Tibial artery (tissue), 4 donors: ENCODE measurements around the gene DUT.

Experiments used
- DNase-seq, 2 donors: peaks; one replicate each; pipeline ENCODE4 v3.0.0-alpha.2; 2019
- H3K27ac ChIP-seq, 2 donors: fragments of 200-600 bp; sonication (generic) in 1 of 2; 1 replicate in 1 of 2; 2 replicates in 1 of 2; pipeline ENCODE4 v1.5.1; 2018 to 2019; ENCODE audit warnings: mild to moderate bottlenecking in 1 of 2
- H3K27me3 ChIP-seq, 2 donors: fragments of 200-600 bp; sonication (generic) in 1 of 2; one replicate each; pipeline versions ENCODE4 v1.5.1 to v1.6.0; 2016 to 2019
- H3K36me3 ChIP-seq, 3 donors: fragments of 200-600 bp; sonication (generic) in 2 of 3; one replicate each; pipeline ENCODE4 v1.5.1; 2016 to 2019; ENCODE audit warnings: mild to moderate bottlenecking in 2 of 3
- H3K4me1 ChIP-seq, 4 donors: fragments of 200-600 bp; sonication (generic) in 2 of 4; 1 replicate in 3 of 4; 2 replicates in 1 of 4; pipeline ENCODE4 v1.5.1; 2016 to 2019
- H3K4me3 ChIP-seq, 2 donors: fragments of 200-600 bp; sonication (generic) in 1 of 2; 1 replicate in 1 of 2; 2 replicates in 1 of 2; pipeline ENCODE4 v1.5.1; 2018 to 2019; ENCODE audit warnings: mild to moderate bottlenecking in 2 of 2
- H3K9me3 ChIP-seq, 3 donors: fragments of 200-600 bp; sonication (generic) in 1 of 3; one replicate each; pipeline ENCODE4 v1.5.1; 2016 to 2019
- CTCF ChIP-seq, 2 experiments: fragments of 200-600 bp in 1 of 2; fragments of 450-650 bp in 1 of 2; IDR thresholded peaks; one replicate each; pipeline ENCODE4 v1.5.1; 2017 to 2019; ENCODE audit warnings: antibody characterized with exemption in 2 of 2, mild to moderate bottlenecking in 1 of 2, moderate library complexity in 1 of 2
- intact Hi-C: fragments of 100-400 bp; cut with DNase I; formaldehyde crosslinking; loops from one replicate; pipeline ENCODE4 v1.15.0; 2023; ENCODE audit warnings: low total_unique reads

The DUT gene

GRCh38 chr15:48363474-48363873 is 32.2 kb downstream of the DUT start:
- Histone ChIP-seq H3K4me3 (no peak overlapping the region), H3K9me3 (no peaks in the 10 kb centered on the region), H3K36me3 (no peaks in the 10 kb centered on the region), H3K27ac (no peak overlapping the region), H3K4me1 (peaks cover 0 to 11% (median 7%) of the 10 kb centered on the region in 4 donors), H3K27me3 (no peaks in the 10 kb centered on the region)
- no peak for DNase-seq
- intact Hi-C loops = no loop called here
- no peak for TF ChIP-seq CTCF (IDR thresholded peaks at IDR 0.05)

- Histone ChIP-seq H3K27ac (no peak overlapping the region), H3K36me3 (no peaks in the 10 kb centered on the region), H3K27me3 (no peaks in the 10 kb centered on the region), H3K4me3 (no peak overlapping the region), H3K9me3 (no peaks in the 10 kb centered on the region), H3K4me1 (no peaks in the 10 kb centered on the region)
- no peak for DNase-seq
- TF ChIP-seq CTCF (IDR thresholded peaks at IDR 0.05) = no peak
- intact Hi-C loops = no loop called here
These were observed 34.3 kb downstream of the DUT start for GRCh38 chr15:48365575-48365974.

- no peaks in the 10 kb centered on the region for H3K9me3 ChIP-seq
- no peaks in the 10 kb centered on the region for H3K4me1 ChIP-seq
- no peaks in the 10 kb centered on the region for H3K27me3 ChIP-seq
- H3K36me3 ChIP-seq = no peaks in the 10 kb centered on the region
- intact Hi-C loops = no loop called here
- no peak for DNase-seq
- no peak for TF ChIP-seq CTCF (IDR thresholded peaks at IDR 0.05)
- no peak overlapping the region for H3K27ac ChIP-seq
- H3K4me3 ChIP-seq = no peak overlapping the region
These were observed 35.5 kb downstream of the DUT start for GRCh38 chr15:48366584-48367312.

- intact Hi-C loops = no loop called here
- no peak overlapping the region for H3K27ac ChIP-seq
- H3K36me3 ChIP-seq = no peaks in the 10 kb centered on the region
- DNase-seq = no peak
- no peak for TF ChIP-seq CTCF (IDR thresholded peaks at IDR 0.05)
- H3K4me1 ChIP-seq = no peaks in the 10 kb centered on the region
- H3K27me3 ChIP-seq = no peaks in the 10 kb centered on the region
- no peaks in the 10 kb centered on the region for H3K9me3 ChIP-seq
- H3K4me3 ChIP-seq = no peak overlapping the region
These were observed 36.3 kb downstream of the DUT start for GRCh38 chr15:48367483-48367882.

GRCh38 chr15:48370460-48370859 is 39.2 kb downstream of the DUT start:
- no peak for DNase-seq
- intact Hi-C loops = no loop called here

More at GRCh38 chr15:48370460-48370859, 39.2 kb downstream of the DUT start:
- Histone ChIP-seq H3K9me3 (no peaks in the 10 kb centered on the region), H3K4me3 (no peak overlapping the region), H3K36me3 (no peaks in the 10 kb centered on the region), H3K4me1 (no peaks in the 10 kb centered on the region), H3K27ac (no peak overlapping the region), H3K27me3 (no peaks in the 10 kb centered on the region)
- TF ChIP-seq CTCF (IDR thresholded peaks at IDR 0.05) = no peak
